Stimulated activated effector memory CD8-positive, alpha-beta T cell treated with anti-CD3 and anti-CD28 coated beads, Interleukin-12 subunit alpha, Interleukin-12 subunit beta, amount 100 ng/mL, for 72 hours (primary cell): ENCODE data around the gene AKIRIN1.
"Not testable (repeated sequence)": the region's sequence is repeated elsewhere in the genome, so short reads cannot be mapped to it uniquely, and the experiment has no call there.

Source experiments
- ATAC-seq: fragments of 150-1000 bp; cut with Tn5 transposase; 2 replicates; pipeline ENCODE4 v1.10.0; 2021
- DNase-seq, 2 donors: peaks; one replicate each; pipeline ENCODE4 v3.0.0; 2021 to 2022; ENCODE audit warnings: low spot score in 2 of 2
- H3K27ac Mint-ChIP-seq: one replicate; pipeline ENCODE4 v1.8.0; 2022; ENCODE audit warnings: mild to moderate bottlenecking, mixed read lengths
- H3K36me3 Mint-ChIP-seq: one replicate; pipeline ENCODE4 v1.8.0; 2022; ENCODE audit warnings: mild to moderate bottlenecking, mixed read lengths
- H3K4me1 Mint-ChIP-seq: one replicate; pipeline ENCODE4 v1.8.0; 2022; ENCODE audit warnings: mixed read lengths
- H3K4me3 Mint-ChIP-seq: one replicate; pipeline ENCODE4 v1.8.0; 2022; ENCODE audit warnings: mild to moderate bottlenecking, mixed read lengths
- H3K9me3 Mint-ChIP-seq: one replicate; pipeline ENCODE4 v1.8.0; 2022; ENCODE audit warnings: mixed read lengths

The AKIRIN1 gene

DNA sequence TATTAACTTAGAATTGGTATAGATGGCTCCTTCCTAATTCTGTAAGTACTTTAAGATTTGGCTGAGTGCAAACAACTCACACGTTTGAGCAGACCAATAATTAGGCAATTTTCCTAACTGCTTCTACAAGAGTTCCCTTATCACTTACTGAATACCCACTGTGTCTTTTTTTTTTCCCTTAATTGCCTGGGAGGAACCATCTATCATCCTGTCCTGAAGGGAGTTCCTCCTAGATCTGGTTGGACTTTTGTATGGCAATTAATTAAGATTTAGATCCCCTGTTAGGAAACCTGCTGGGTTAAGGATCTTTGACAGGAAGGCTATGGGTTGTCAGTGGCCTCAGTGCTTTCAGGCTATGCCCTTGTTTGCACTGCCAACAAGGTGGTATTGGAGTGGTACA is 11.7 kb upstream of the AKIRIN1 start:
- not testable (repeated sequence) for ATAC-seq, H3K9me3 Mint-ChIP-seq, H3K27ac Mint-ChIP-seq, H3K4me3 Mint-ChIP-seq, H3K4me1 Mint-ChIP-seq, H3K36me3 Mint-ChIP-seq, DNase-seq

DNA sequence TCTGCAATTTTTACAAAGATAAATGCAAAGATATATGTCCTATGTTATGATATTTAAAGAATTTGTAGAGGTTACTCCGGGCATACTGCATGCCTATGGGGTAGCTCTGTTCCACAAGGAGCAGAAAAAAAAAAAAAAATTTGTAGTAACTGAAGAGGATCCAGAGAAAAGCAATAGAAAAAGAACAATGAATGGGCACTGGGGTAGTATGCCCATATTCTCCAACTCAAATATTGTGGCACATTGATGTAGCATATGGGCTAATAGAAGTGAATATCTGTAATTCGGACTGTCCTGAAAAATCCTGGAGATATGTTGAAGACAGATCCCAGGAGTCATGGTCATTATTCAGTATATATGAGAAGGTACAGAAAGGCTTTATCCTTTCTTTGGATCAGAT is 1.1 kb upstream of the AKIRIN1 start:
- Mint-ChIP-seq H3K36me3 (peaks cover 22% of the 10 kb centered on the region), H3K4me1 (peaks cover 30% of the 10 kb centered on the region), H3K27ac (peak overlapping the region; percentile 90), H3K4me3 (peak overlapping the region; percentile 65), H3K9me3 (no peaks in the 10 kb centered on the region)
- no peak for ATAC-seq
- DNase-seq = no peak

DNA sequence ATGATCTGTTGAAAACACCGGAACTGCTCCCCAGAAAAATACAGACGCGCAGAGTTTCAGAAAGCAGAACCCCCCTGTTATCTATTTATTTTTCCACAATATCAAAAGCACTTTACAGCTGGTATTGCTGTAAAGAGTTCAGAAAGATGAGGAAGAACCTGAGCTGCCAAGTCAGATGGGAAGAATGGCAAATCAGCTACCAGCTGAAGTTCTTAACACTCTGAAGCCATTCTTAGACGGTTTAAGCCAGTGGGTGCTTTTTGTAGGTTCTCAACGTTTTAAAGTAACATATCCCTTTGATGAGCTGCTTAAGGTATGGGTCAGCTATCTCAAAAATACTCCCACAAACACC is 714 bp upstream of the AKIRIN1 start:
- Mint-ChIP-seq H3K9me3 (no peaks in the 10 kb centered on the region), H3K4me3 (peak overlapping the region; percentile 65), H3K36me3 (peaks cover 25% of the 10 kb centered on the region), H3K27ac (peak overlapping the region; percentile 90), H3K4me1 (peaks cover 34% of the 10 kb centered on the region)
- DNase-seq (no peak), ATAC-seq (no peak)

DNA sequence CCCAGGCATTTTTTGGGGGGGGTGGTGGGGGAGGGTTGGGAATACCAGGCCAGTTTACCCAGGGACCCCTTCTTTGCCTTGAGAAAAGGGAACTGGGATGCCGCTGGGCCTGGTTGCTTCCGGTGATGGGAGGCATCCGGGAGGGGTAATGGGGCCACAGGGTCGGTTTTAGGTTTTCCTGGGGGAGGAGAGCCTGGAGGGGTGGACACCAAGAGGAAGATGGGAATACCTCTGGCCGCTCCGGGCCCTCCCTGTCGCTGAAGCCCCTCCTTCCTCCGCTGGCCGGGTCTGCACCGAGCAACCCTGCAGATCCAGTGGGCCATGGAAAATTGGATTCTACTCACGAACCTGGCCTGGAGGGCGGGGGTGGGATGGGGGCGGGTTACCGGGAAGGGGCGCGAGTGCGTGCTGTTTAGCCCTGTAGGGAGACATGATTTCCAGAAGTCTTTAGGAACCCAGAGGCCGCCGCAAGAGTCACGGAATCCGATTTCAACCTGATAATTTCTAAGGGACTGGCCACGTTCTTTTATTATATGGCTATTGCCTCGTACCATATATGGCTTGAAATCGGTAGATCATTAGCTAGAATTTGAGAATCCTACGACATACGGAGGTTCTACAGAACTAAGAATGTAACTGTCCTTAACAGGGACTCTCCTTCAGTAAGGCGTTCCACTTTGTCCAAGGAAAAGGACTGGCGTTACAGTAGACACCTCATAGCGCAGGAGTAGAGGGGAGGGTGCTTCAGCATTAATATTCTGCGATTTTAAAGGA is 749 bp downstream of the AKIRIN1 start:
- DNase-seq = no peak
- H3K36me3 Mint-ChIP-seq = peaks cover 40% of the 10 kb centered on the region
- peak overlapping the region; percentile 76 for H3K27ac Mint-ChIP-seq
- no peaks in the 10 kb centered on the region for H3K9me3 Mint-ChIP-seq
- no peak for ATAC-seq
- H3K4me3 Mint-ChIP-seq = peak overlapping the region; percentile 65
- H3K4me1 Mint-ChIP-seq = peaks cover 39% of the 10 kb centered on the region

DNA sequence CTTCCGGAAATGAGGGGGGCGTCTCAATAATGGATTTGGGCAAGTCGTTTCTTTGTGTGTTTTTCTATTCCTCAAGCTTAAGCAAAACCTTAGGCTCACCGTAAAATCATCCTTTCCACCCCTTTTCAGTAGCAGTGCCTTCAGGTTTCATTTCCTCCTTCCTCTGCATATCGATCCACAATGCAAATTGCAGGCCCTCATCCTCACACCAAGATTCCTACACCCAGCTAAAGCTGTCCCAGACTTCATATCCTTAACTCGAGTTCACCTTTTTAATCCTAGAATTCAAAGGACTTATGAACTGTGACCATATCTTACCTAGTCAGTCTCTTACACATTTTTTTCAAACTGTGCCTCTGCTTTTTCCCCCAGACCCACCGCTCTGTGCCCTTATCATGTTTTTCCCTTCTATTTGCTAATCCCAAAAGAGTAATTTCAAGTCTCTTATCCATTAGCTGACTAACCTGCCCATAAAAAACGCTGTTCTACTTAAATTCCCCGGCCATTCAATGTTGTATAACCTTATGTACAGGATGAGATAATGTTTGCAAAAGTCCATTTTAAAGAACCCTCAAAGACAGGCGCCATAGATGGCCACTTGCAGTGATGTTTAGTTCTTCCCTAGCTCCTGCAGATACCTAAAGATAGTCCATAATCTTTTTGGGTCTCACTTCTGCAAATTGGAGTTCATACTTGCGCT is 1.5 kb downstream of the AKIRIN1 start:
- Mint-ChIP-seq H3K36me3 (peaks cover 47% of the 10 kb centered on the region), H3K4me1 (peaks cover 46% of the 10 kb centered on the region), H3K4me3 (peak overlapping the region; percentile 65), H3K27ac (peak overlapping the region; percentile 76), H3K9me3 (no peaks in the 10 kb centered on the region)
- ATAC-seq (no peak), DNase-seq (no peak)

DNA sequence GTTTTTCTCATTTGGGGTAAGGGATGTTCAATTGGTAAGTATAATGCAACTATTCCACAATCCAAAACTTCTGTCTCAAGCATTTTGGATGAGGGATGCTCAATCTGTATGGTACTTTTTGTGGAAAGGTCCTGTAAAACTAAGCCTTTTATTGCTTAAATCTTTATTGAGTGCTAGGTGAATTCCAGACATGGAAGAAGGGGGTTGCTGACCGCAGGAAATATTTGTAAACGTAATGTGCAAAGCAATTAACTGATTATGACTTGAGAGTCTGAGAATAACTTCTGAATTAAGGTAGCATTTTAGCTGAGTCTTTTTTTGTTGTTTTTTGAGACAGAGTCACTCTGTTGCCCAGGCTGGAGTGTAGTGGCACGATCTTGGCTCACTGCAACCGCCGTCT is 3.1 kb downstream of the AKIRIN1 start:
- H3K36me3 Mint-ChIP-seq = peaks cover 64% of the 10 kb centered on the region
- H3K4me1 Mint-ChIP-seq = peaks cover 56% of the 10 kb centered on the region
- H3K9me3 Mint-ChIP-seq = no peaks in the 10 kb centered on the region
- ATAC-seq (no peak), DNase-seq (no peak)
- H3K4me3 Mint-ChIP-seq = no peak overlapping the region
- no peak overlapping the region for H3K27ac Mint-ChIP-seq

DNA sequence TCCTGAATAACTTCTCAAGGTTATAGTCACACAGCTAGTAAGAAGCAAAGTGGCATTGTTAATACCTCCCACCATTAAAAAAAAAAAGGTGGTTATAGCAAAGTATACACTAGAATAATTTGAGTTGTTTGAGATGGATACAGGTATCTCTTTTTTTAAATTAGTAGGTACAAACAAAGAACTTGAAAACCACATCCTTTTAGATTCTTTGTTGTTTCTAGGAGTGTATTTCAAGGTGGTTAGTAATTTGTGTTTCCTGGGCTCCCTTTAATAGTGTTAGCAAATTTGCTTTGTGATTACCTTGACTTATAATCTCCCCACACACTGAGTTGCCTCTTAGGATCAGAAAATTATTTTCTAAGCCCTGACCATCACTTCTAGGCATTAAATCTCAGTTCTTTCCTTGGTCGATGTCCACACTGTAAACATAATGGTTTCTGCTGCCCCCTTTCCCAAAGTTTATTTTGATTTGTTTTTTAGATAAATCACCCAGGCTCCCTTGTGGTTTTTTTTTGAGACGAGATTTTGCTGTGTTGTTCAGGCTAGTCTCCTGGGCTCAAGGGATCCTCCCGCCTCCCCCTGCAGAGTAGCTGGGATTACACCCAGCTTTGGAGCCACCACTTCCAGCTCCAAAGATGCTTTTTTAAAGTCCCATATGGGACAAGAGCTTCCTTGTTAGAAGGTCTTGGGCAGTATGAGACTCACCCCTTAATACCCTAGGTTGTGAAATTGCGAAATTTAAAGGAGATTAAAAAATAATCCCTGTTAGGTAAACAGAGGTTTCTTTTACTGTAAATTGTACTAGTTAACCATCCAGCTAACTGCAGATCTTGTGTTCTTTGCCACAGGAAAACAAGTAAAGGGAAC is 6.2 kb downstream of the AKIRIN1 start:
- peaks cover 63% of the 10 kb centered on the region for H3K4me1 Mint-ChIP-seq
- DNase-seq (no peak), ATAC-seq (no peak)
- H3K9me3 Mint-ChIP-seq = no peaks in the 10 kb centered on the region
- peaks cover 94% of the 10 kb centered on the region for H3K36me3 Mint-ChIP-seq
- H3K4me3 Mint-ChIP-seq = peak overlapping the region; percentile 43
- peak overlapping the region; percentile 89 for H3K27ac Mint-ChIP-seq

DNA sequence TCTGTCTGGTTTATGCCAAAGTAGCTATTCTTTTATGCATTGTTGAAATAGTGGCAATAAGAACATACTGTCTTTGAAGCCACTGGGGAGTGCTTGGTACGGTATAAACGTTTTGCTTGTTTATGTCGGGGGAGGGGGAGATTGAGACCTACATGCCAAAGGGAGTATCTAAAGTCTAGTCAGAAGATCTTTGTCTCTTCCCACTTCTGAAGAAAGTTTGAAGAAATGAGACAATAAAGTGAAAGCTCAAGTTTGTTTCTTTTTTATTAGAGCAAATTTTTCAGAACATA is 6.8 kb downstream of the AKIRIN1 start:
- Mint-ChIP-seq H3K27ac (peak overlapping the region; percentile 89), H3K4me3 (peak overlapping the region; percentile 43), H3K9me3 (no peaks in the 10 kb centered on the region)

DNA sequence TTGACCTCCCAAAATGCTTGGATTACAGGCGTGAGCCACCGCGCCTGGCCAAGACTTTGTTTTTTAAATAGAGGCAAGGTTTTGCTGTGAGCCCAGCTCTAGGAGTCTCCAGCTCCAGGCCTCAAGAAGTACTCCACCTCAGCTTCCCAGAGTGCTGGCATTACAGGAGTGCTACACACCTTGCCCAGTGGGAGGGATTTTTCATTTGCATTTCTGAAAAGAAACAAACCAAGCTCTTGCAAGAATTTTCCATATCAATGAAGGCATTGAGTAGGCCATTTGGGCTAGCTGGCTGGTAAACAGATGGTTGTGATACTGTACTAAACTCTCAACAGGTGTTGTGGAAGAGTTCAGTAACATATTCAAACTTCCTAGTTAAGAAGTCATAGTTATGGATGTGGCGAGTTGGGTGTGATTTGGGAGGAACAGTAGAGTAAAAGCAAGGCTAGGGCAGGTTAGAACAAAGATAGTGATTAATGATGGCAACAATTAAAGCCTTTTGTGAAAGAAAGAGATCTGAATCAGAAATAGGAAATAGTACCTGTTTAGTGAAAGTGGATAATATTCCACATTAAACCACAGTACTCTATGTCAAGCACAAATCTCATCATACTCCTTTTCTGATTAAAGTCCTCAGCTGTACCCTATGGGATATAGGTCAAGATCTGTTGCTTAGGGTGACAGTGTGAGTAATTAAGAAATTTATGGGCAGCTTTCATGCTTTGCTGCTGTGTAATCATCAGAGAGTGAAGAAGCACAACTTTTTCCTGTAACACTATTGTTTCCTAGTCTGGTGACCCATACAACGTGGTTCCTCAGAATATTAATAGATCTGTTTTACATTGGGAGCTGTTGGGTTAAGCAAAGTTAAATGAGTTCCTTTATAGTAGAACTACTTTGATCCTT is 10.7 kb downstream of the AKIRIN1 start:
- Mint-ChIP-seq H3K4me3 (peak overlapping the region; percentile 46), H3K27ac (peak overlapping the region; percentile 84), H3K9me3 (no peaks in the 10 kb centered on the region), H3K4me1 (peaks cover 58% of the 10 kb centered on the region), H3K36me3 (peaks cover 100% of the 10 kb centered on the region)
- no peak for DNase-seq
- ATAC-seq = peak; percentile 61

More for the DNA sequence above, 6.8 kb downstream of the AKIRIN1 start:
- H3K36me3 Mint-ChIP-seq = peaks cover 100% of the 10 kb centered on the region
- ATAC-seq (no peak), DNase-seq (no peak)
- peaks cover 63% of the 10 kb centered on the region for H3K4me1 Mint-ChIP-seq

DNA sequence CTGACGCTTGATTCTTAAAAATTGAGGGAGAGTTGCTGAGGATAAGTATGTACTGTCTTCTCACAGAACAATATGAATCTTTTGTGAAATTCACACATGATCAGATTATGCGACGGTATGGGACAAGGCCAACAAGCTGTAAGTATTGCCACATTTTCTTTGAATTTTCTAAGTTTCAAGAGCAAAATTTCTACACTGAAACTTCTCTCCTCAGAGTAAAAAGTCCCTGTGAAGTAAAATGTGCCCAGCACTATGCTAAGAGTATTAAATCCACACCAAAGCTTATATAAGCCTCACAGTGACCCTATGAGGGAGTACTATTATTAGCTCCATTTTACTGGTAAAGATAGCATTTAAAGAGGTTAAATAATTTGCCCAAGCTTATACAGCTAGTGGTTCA is 12.2 kb downstream of the AKIRIN1 start:
- peak; percentile 38 for ATAC-seq
- H3K4me3 Mint-ChIP-seq = peak overlapping the region; percentile 46
- DNase-seq = no peak

DNA sequence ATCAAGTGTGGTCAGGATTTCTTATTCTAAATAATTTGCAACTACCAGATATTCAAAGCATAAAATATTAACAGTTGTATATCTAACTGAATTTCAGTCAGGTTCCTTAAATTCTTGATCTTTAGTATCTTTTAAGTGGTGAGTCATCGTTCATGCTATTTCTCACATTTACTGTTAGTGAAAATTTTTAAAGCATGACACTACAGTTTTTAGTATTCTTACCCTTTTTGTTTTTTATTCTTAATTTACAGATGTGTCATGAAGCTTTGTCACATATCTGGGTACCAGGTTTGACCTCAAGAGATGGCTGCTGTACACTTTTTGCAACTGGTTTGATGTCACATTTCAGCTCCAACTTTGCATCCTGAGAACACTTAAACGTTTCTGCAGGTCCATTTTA is 12.7 kb downstream of the AKIRIN1 start:
- ATAC-seq = peak; percentile 89
- Mint-ChIP-seq H3K36me3 (peaks cover 100% of the 10 kb centered on the region), H3K4me3 (peak overlapping the region; percentile 46), H3K27ac (peak overlapping the region; percentile 84), H3K9me3 (no peaks in the 10 kb centered on the region), H3K4me1 (peaks cover 45% of the 10 kb centered on the region)
- no peak for DNase-seq

More for the DNA sequence above, 12.2 kb downstream of the AKIRIN1 start:
- Mint-ChIP-seq H3K36me3 (peaks cover 100% of the 10 kb centered on the region), H3K4me1 (peaks cover 46% of the 10 kb centered on the region), H3K9me3 (no peaks in the 10 kb centered on the region), H3K27ac (peak overlapping the region; percentile 84)

DNA sequence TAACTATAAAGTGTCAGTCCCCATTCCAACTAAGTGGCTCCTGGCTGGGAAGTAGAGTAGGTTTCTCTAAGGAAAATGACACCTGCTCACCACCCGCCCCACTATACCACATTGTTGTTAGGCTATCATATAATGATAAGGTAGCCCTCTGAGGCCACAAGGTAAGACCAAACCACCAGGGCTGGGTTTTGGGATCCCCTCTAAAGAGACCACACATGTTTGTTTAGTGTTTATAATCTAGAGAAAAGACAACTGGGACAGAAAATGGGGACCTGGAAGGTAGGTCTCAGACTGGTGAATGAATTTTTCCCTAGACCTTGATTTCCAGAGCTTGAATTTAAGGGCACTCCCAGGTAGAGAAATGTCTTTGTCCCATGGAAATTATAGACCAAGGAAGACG is 15.2 kb downstream of the AKIRIN1 start:
- Mint-ChIP-seq H3K4me1 (peaks cover 33% of the 10 kb centered on the region), H3K9me3 (no peaks in the 10 kb centered on the region), H3K36me3 (peaks cover 99% of the 10 kb centered on the region), H3K27ac (peak overlapping the region; percentile 45), H3K4me3 (no peak overlapping the region)
- no peak for DNase-seq
- ATAC-seq = no peak

DNA sequence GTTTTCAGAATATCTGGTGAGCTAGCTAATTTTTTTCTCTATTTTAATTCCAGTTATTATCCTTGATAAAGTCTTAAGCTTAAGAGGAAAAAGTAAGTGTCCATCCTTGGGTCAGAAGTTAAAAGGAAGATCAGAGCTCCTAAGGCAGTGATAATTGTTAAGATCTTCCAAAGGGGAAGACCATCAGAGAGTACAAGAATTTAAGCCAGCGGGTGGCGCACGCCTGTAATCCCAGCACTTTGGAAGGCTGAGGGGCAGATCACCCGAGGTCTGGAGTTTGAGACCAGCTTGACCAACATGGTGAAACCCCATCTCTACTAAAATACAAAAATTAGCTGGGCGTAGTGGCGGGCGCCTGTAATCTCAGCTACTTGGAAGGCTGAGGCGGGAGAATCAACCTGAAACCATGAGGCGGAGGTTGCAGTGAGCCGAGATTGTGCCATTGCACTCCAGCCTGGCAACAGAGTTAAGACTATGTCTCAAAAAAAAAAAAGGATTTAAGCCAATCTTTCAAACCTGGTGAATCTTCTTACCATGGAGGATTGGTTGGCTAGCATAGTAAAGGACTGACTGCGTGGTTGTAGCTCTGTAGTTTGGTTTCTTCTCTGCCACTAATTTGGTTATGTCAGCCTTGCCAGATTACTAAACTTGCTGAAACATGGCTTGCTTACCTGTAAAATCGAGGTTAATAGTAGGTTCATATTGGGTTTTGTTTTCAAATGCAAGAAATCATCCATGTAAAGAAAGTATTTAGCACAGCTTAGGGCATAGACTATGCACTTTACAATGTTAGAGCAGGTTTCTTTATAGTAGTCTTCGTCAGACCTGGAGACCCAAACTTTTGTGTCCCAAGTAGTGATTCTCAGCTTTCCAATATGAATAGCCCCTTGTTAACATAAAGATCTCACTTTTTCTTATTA is 15.9 kb downstream of the AKIRIN1 start:
- Mint-ChIP-seq H3K36me3 (peaks cover 99% of the 10 kb centered on the region), H3K4me3 (no peak overlapping the region), H3K4me1 (peaks cover 27% of the 10 kb centered on the region), H3K27ac (peak overlapping the region; percentile 45), H3K9me3 (no peaks in the 10 kb centered on the region)
- ATAC-seq = no peak
- no peak for DNase-seq

DNA sequence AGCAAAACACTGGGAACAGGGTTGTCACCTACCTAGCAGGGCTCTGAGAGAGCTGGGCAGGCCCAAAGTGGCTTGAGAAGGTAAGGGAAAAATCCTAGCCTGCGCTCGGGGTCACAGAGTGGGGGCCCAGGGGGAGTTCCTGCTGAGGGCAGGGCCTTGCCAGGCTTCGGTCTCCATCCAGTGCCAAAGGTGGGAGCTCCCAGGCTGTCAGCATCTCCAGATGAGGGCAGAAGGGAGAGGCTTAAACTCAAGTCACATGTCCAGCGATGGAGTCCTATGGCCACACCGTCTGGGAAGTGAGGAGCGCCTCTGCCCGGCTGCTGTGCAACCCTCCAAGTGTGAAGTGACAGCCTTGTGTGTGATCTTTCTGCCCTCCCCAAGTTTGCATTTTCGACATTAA is 23.9 kb downstream of the AKIRIN1 start:
- H3K27ac Mint-ChIP-seq, H3K4me1 Mint-ChIP-seq, H3K4me3 Mint-ChIP-seq, DNase-seq, H3K9me3 Mint-ChIP-seq, ATAC-seq: not testable (repeated sequence)
- peaks cover 39% of the 10 kb centered on the region for H3K36me3 Mint-ChIP-seq
